Astrocyte (in vitro differentiated cells and primary cell): Measurements from ENCODE around the gene SH3BP2. TPM values are rescaled to one million over a fixed set of nuclear protein-coding genes. Genes with fewer than 3 reads are reported as not detected.

ENCODE experiments used
- DNase-seq: peaks from one replicate; pipeline ENCODE4 v3.0.0-alpha.2; 2010; ENCODE audit warnings: low read depth
- FAIRE-seq: peaks from 2 replicates; lab custom pipeline; 2011; peaks lifted over from hg19 to GRCh38; lab: Jason Lieb, UNC
- H2AFZ ChIP-seq: 2 replicates; pipeline ENCODE4 v1.6.0; 2012; ENCODE audit warnings: low read depth, low read length, inconsistent platforms
- H3K27ac ChIP-seq: 2 replicates; pipeline ENCODE4 v1.5.1; 2011; ENCODE audit warnings: low read depth, low read length, inconsistent platforms
- H3K27me3 ChIP-seq: 2 replicates; pipeline ENCODE4 v1.6.0; 2011; ENCODE audit warnings: low read length, inconsistent platforms; ENCODE audit not compliant: insufficient read depth
- H3K36me3 ChIP-seq: 2 replicates; pipeline ENCODE4 v1.5.1; 2011; ENCODE audit warnings: low read length, inconsistent platforms; ENCODE audit not compliant: insufficient read depth
- H3K4me1 ChIP-seq: 2 replicates; pipeline ENCODE4 v1.5.1; 2011; ENCODE audit warnings: low read length, inconsistent platforms; ENCODE audit not compliant: insufficient read depth
- H3K4me2 ChIP-seq: 2 replicates; pipeline ENCODE4 v1.6.0; 2012; ENCODE audit warnings: low read length, inconsistent platforms
- H3K4me3 ChIP-seq: 2 replicates; pipeline ENCODE4 v1.5.1; 2011; ENCODE audit warnings: low read depth, mild to moderate bottlenecking, low read length, inconsistent platforms; ENCODE audit not compliant: insufficient read depth
- H3K79me2 ChIP-seq: 2 replicates; pipeline ENCODE4 v1.6.0; 2012; ENCODE audit warnings: mild to moderate bottlenecking, low read length, inconsistent platforms; ENCODE audit not compliant: insufficient read depth
- H3K9ac ChIP-seq: 2 replicates; pipeline ENCODE4 v1.6.0; 2012; ENCODE audit warnings: mild to moderate bottlenecking, low read length, inconsistent platforms
- H3K9me3 ChIP-seq: 2 replicates; pipeline ENCODE4 v1.5.1; 2012; ENCODE audit warnings: low read depth, mild to moderate bottlenecking, low read length, inconsistent platforms; ENCODE audit not compliant: insufficient read depth
- H4K20me1 ChIP-seq: 2 replicates; pipeline ENCODE4 v1.6.0; 2012; ENCODE audit warnings: low read length, inconsistent platforms; ENCODE audit not compliant: insufficient read depth
- H3K27ac Mint-ChIP-seq: one replicate; pipeline ENCODE4 v1.8.0; 2021; ENCODE audit warnings: mild to moderate bottlenecking, mixed read lengths; ENCODE audit not compliant: unreplicated experiment
- H3K27me3 Mint-ChIP-seq: one replicate; pipeline ENCODE4 v1.8.0; 2021; ENCODE audit warnings: low read depth, mixed read lengths; ENCODE audit not compliant: unreplicated experiment
- H3K36me3 Mint-ChIP-seq: one replicate; pipeline ENCODE4 v1.8.0; 2021; ENCODE audit warnings: low read depth, mixed read lengths; ENCODE audit not compliant: unreplicated experiment
- H3K4me1 Mint-ChIP-seq: one replicate; pipeline ENCODE4 v1.8.0; 2021; ENCODE audit warnings: low read depth, mixed read lengths; ENCODE audit not compliant: unreplicated experiment
- H3K4me3 Mint-ChIP-seq: one replicate; pipeline ENCODE4 v1.8.0; 2021; ENCODE audit warnings: mild to moderate bottlenecking, moderate library complexity, mixed read lengths; ENCODE audit not compliant: unreplicated experiment
- H3K9me3 Mint-ChIP-seq: one replicate; pipeline ENCODE4 v1.8.0; 2021; ENCODE audit warnings: mild to moderate bottlenecking, mixed read lengths; ENCODE audit not compliant: unreplicated experiment
- CTCF ChIP-seq: IDR thresholded peaks from 2 replicates; pipeline ENCODE4 v1.5.1; 2011; ENCODE audit warnings: low read depth, mild to moderate bottlenecking, inconsistent platforms, low read length, moderate library complexity; ENCODE audit not compliant: insufficient read depth
- EZH2 ChIP-seq: IDR thresholded peaks from 2 replicates; pipeline ENCODE4 v1.6.1; 2012; ENCODE audit warnings: mild to moderate bottlenecking, low read length, inconsistent platforms; ENCODE audit not compliant: insufficient read depth
- total RNA-seq: library from RNA; stranded (reverse); gene quantifications from 2 replicates; pipeline ENCODE4 v1.2.1, GENCODE V29; 2021

SH3BP2 gene
- total RNA-seq, 1 donor from 2014 or later, result 33.7 TPM

- DNase-seq, result no peak
- H3K27ac Mint-ChIP-seq, result no peak overlapping the region
These were observed 39.6 kb downstream of the SH3BP2 start for GRCh38 chr4:2832309-2832980.

GRCh38 chr4:2832981-2833670, 40.2 kb downstream of the SH3BP2 start:
- Mint-ChIP-seq H3K27me3 (no peaks in the 10 kb centered on the region), H3K27ac (no peak overlapping the region), H3K36me3 (peaks cover 9% of the 10 kb centered on the region), H3K4me1 (no peaks in the 10 kb centered on the region), H3K9me3 (no peaks in the 10 kb centered on the region), H3K4me3 (no peak overlapping the region)
- H3K4me2 ChIP-seq, result no peak overlapping the region
- TF ChIP-seq CTCF (no peak), EZH2 (no peak)
- DNase-seq (no peak), FAIRE-seq (no peak)
- H3K27me3 ChIP-seq, result no peaks in the 10 kb centered on the region
- no peak overlapping the region for H3K4me3 ChIP-seq
- no peak overlapping the region for H3K27ac ChIP-seq
- H2AFZ ChIP-seq, result no peak overlapping the region
- H3K9me3 ChIP-seq, result no peaks in the 10 kb centered on the region
- peaks cover 13% of the 10 kb centered on the region for H3K4me1 ChIP-seq
- H3K9ac ChIP-seq, result no peak overlapping the region
- no peaks in the 10 kb centered on the region for H3K79me2 ChIP-seq
- H3K36me3 ChIP-seq, result peaks cover 6% of the 10 kb centered on the region
- peaks cover 4% of the 10 kb centered on the region for H4K20me1 ChIP-seq

More at GRCh38 chr4:2832309-2832980, 39.6 kb downstream of the SH3BP2 start:
- H3K36me3 Mint-ChIP-seq, result peaks cover 8% of the 10 kb centered on the region
- no peak for FAIRE-seq
- no peak overlapping the region for H3K4me3 Mint-ChIP-seq
- no peak for TF ChIP-seq CTCF
- no peak overlapping the region for H2AFZ ChIP-seq
- H3K4me1 ChIP-seq, result peaks cover 8% of the 10 kb centered on the region
- no peaks in the 10 kb centered on the region for H3K27me3 Mint-ChIP-seq
- no peak overlapping the region for H3K4me2 ChIP-seq
- no peak overlapping the region for H3K4me3 ChIP-seq
- H3K4me1 Mint-ChIP-seq, result no peaks in the 10 kb centered on the region
- H3K9ac ChIP-seq, result no peak overlapping the region
- H3K79me2 ChIP-seq, result no peaks in the 10 kb centered on the region
- no peaks in the 10 kb centered on the region for H3K27me3 ChIP-seq
- H3K27ac ChIP-seq, result no peak overlapping the region
- H4K20me1 ChIP-seq, result peaks cover 4% of the 10 kb centered on the region
- H3K9me3 Mint-ChIP-seq, result no peaks in the 10 kb centered on the region
- H3K9me3 ChIP-seq, result no peaks in the 10 kb centered on the region
- H3K36me3 ChIP-seq, result peaks cover 6% of the 10 kb centered on the region

GRCh38 chr4:2833671-2834000, 40.8 kb downstream of the SH3BP2 start:
- Histone ChIP-seq H3K4me1 (peaks cover 13% of the 10 kb centered on the region), H3K4me3 (no peak overlapping the region), H3K9ac (no peak overlapping the region), H3K9me3 (no peaks in the 10 kb centered on the region), H4K20me1 (peaks cover 4% of the 10 kb centered on the region), H3K27ac (no peak overlapping the region), H3K36me3 (peaks cover 6% of the 10 kb centered on the region), H3K4me2 (no peak overlapping the region), H3K79me2 (no peaks in the 10 kb centered on the region), H2AFZ (no peak overlapping the region), H3K27me3 (no peaks in the 10 kb centered on the region)
- Mint-ChIP-seq H3K27me3 (no peaks in the 10 kb centered on the region), H3K4me3 (no peak overlapping the region), H3K36me3 (peaks cover 7% of the 10 kb centered on the region), H3K9me3 (no peaks in the 10 kb centered on the region), H3K4me1 (no peaks in the 10 kb centered on the region), H3K27ac (no peak overlapping the region)
- DNase-seq (no peak), FAIRE-seq (no peak)
- no peak for TF ChIP-seq EZH2
